RPMI8226 (cell line): Measurements from ENCODE around the gene ARHGDIB.

Source experiments
- DNase-seq: peaks from one replicate; pipeline ENCODE4 v3.0.0-alpha.2; 2015

Gene ARHGDIB

DNA sequence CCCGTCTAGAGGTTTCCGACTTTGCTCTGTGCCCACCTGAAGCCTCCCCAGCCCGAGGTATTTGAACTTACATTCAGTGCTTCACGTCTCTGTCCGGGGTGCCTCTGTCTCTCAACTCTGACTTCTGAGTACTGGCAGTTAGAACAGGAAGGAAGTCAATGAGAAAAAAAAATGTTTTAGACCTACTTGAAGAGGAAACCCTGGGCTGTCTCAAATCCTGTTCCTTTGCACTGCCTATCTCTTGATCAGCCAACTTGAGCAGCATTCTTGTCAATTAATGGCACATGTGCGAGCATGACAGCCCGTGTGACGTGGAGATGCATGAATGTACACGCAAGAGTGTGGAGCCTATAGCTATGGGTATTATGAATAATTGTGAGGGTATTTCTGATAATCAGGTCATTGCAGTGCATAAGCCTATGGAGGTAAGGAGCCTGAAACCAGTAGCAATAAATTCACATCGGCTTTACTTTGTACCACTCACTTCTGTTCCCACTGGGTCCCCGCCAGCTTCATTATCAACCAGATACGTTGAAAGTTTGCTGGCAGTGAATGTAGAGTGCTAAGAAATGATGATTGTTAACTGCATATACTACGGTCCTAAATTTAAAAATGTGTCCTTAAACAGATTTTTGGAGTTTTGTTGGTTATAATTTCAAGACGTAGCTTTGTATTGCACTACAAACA, at the start of gene ARHGDIB:
Gene ARHGDIB, minus strand, starts transcription at position 136 of the 687 bp plus-strand sequence. CDS start 10,889 bp downstream, outside the sequence.
- DNase-seq: peak; percentile 75

DNA sequence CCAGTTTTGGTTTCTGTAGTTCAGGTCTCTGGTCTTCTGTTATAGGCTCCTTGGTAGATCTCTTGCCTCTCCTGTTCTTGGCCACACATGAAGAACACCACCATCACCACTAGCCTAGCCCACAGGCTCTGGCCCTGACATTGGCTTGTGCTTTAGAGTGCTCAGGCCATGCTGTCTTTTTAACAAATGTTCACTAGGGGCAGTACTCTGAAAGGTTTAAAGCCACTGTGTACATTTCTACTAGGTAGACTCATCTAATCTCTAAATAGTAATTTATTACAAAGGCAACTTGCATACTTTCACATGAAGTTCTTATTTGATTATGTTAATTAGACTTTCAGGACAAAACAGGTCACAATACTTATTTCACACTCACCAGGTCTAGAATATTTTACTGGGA, 49.8 kb upstream of the ARHGDIB start:
- no peak for DNase-seq

DNA sequence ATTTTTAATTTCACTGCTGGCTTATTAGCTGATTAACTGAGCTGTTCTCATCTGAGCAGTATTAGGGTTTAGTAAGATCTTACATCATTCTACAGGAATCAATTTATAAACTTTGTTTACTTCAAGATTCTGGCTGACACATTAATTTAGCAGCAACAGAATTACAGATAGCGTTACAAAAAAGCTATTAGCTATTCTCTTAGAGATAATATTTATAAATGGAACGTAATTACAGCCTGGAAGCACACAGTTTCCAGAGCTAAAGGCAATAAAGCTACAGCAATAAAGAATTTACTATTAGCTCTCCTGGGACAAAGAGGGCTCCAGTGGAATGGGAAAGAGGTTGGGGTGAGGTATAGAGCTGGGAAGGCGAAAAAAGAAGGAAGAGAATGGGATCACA, 46.1 kb upstream of the ARHGDIB start:
- DNase-seq: no peak

DNA sequence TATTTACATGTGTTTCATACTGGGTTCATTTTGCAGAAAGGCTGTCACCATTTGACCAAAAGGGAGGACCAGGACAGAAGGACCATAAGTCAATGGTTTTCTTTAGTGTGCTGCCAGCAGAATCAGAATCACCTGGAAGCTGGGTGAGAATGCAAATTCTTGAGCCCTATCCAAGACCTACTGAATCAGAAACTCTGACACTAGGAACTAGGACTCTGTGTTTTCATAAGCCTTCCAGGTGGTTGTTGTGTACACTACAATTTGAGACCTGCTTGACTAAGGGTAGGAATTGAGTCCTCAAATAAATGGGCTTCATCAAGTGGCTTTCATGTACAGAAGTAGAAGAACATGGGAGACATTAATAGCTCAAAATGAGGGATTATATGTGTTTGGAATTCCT, 43.7 kb upstream of the ARHGDIB start:
- DNase-seq: no peak

DNA sequence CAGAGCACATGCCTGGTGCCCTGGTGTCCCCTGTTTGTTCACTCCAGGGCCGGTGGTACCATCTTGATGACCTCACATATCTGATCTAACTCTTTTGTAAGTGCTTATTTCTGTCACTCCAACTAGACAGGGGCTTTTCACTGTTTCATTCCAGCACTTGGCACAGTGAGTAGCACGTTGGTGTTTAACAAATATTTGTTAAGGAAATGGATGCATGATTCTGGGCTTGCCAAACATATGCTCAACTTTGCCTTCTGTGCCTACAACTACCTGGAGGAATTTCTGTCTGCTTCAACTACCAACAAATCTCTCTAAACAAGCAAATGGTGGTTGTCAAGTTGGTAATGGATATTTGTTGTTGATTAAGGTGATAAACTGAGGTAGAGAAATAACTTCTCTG, 43.0 kb upstream of the ARHGDIB start:
- DNase-seq: no peak

DNA sequence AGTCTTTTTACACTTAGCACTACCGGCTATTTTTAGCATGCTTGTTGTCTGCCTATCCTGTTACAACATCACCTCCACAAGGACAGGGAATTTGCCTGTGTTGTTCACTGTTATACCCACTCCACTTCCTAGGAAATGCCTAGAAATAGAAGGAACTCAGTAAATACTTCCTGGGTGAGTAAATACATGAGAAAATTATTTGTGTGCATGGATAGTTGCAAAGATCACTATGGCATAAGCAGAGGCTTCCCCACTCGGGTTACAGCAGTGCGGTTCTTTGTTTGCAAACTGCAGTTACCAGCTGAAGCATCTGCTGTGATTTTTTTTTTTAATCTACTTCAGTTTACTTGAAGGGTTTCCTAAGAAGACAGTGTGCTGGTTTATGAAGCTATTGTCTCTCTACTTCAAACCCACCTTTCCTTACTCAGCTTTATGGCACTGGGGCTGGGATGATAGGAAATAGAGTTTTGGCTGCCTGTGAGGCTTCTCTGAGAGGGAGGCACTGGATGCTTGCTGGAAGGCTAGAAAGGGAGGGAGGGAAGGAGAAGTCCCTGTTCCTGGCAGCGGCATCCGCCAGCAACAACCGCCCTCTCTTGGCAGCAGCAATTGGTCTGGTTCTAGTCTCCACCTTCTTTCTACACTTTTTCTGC, 40.5 kb upstream of the ARHGDIB start:
- no peak for DNase-seq

DNA sequence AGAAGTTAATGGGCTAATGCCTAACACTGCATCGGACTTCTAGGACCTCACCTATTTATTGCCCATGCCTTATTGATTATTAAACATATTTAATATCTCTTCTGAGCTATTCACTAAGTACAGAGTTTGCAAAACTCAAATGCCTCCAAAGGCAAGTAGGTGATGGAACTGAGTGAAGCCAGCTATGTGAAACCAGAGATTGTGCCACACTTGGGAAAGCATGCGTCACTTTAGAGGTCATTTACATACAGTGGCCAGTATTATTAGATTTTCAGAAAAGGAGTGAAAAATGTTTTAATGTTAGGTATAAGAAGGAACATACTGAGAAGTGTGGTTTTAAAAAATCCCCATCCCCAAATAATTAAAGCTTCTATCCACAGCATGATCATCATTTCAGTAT, 39.2 kb upstream of the ARHGDIB start:
- no peak for DNase-seq

DNA sequence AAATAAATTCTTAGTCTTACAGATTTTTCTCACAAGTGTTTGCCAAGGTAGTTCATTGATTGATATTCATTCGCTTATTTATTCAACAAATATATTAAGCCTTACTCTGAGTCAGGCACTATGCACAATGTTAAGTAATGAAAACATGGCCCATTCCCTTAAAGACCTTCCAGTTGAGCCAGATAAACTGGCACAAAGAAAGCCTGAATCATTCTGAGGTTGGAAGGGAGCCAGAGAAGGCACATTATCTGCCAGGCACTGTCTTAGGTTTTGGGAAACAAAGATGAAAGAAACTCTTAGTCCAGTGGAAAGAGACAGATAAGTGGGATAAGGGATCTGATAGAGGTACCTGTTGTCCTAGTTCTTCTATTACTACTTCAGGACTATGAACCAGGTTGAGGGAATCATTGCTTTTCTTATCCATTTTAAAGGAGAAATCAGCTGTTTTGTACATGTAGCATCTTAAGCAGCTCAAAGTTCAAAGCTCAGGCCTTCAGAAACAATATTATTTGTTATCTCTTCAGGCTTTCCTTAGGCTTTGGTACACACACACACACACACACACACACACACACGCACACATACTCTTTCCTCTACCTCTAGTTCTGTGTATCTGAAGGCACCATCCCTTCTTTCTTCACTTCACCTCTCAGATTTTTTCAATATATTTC, 38.4 kb upstream of the ARHGDIB start:
- no peak for DNase-seq

DNA sequence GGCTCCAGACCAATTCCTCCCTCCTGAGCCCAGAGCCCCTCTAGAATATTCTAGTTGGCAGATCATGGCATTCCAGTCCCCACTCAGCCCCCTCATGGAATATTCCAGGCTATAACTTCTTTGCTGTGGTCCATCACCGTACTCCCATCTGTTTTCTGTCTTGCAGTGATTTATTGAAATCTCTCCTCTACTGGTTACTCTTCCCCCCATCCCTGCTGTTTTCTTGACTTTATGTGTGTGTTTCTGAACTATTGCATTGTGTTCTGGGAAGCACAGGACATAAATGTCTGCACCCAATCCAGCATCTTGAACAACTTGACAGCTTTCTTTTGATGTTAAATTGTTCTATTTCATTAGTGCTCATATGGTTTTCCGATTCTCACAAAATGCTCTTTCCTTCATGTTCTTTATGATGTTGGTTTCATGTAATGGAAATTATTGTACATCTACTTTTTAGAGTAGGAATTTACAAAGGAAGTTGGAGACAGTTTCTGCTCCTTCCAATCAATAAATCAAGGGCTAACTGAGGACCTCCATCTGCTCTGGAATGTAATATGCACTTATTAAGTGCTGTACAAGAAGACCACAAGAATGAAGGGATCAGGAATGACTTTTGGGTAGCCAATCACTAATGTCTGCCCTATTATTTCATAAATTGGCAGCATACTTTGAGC, 37.8 kb upstream of the ARHGDIB start:
- DNase-seq: no peak

DNA sequence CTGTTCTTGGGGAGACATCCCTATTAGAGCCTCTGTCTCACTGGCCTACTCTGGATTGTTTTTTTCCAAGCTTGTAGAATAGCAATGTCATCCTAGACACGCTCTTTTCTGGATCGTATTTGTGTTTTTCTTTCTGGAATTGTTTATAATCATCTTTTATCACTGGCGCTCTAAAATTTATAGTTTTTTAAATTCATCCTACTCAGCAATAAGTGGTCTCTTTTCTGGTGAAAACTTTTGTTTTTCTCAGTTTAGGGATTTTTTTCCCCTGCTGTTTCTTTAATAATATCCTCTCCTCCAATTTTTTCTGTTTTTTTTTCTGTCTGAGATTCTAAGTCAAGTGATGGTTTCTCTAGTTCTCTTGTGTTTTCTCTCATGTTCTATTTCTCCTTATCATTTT, 36.6 kb upstream of the ARHGDIB start:
- no peak for DNase-seq

DNA sequence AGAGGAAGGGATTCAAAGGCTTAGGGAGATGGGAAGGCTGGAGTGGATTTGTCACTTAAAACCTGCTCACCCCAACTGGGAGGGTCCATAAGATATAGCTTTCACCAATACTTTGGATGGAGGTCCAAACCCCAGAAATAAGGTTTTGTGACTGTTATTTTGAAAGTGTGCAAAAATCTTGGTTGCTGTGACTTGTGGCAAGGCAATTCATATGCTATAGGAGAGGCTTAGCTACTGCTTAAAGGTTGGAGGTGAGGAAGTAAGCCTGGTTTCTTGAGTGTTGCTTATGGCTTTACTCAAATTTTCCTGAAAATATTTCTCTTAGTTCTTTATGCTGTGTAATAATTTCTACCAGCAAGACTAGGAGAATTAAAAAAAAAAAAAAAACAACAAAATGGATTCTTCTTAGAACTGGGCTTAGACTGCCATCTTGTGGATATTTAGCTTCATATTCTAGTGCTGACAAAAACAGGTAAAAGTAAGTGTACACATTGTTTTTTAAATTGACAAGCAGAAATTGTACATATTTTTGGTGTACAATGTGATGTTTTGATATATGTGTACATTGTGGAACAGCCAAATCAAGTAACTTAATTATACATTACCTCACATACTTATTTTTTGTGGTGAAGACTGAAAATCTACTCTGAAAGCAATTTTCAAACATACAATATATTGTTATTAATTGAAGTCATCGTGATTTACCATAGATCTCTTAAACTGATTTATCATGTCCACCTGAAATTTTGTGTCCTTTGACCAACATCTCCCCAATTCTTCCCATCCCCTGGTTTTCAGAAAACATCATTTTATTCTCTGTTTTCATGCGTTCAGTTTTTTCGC, 34.4 kb upstream of the ARHGDIB start:
- peak; percentile 48 for DNase-seq

DNA sequence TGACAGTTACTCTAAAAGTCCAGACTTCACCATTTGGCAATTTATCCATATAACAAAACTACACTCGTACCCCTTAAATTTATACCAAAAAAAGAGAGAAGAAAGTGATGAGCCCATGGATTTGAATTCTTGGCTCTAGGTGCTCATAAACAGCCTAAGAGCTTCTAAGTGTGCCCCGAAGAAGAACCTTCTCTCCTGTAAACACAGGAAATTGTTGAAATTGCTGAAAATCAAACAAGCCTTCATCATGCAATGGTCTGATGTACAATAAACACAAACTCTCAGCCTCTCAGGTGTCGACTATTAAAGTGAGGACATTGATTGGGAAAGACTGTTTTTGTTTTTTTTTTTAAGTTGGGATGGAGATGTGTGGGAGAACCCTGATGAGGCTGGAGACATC, 33.2 kb upstream of the ARHGDIB start:
- no peak for DNase-seq

DNA sequence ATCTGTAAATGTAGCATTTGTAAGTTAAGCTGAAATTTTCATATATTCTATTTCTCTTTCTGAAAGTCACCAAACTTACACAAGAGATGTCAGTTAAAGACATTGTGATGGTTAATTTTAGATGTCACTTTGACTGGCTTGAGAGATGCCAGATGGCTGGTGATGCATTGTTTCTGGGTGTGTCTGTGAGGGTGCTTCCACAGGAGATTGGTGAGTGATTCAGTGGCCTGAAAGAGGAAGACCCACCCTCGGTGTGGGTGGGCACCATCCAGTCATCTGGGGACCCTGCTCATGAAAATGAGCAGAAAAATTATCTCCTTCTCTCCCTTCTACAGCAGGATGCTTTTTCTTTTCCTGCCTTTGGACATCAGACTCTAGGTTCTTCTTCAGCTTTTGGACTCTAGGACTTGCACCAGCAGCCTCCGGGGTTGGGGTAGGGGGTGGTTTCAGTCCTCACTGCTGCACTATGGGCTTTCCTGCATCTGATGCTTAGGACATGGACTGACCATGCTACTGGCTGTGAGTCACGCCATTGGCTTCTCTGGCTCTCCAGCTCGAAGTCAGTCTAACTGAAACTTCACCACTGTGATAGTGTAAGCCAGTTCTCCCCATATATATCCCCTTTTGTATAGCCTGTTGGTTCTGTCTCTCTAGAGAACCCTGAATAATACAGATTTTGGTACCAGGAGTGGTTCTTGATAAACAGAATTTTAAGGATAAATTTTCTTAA, 32.3 kb upstream of the ARHGDIB start:
- no peak for DNase-seq

DNA sequence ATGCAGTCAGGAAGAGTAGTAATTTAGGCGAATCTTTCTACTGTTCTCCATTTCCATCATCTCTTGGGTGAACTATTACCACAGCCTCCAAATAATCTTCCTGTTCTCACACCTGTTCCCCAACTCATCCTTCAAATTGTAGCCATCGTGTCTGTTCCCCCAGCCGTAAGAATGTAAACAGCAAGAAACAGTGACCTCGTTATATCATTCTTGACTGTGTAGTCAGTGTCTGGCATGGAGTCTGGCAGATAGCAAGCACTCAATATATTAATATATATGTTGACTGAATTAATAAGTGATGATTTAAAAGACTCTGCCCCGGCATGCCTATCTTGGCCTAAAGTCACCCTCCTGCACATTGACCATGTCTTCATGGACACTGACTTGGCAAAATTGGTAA, 31.7 kb upstream of the ARHGDIB start:
- no peak for DNase-seq

DNA sequence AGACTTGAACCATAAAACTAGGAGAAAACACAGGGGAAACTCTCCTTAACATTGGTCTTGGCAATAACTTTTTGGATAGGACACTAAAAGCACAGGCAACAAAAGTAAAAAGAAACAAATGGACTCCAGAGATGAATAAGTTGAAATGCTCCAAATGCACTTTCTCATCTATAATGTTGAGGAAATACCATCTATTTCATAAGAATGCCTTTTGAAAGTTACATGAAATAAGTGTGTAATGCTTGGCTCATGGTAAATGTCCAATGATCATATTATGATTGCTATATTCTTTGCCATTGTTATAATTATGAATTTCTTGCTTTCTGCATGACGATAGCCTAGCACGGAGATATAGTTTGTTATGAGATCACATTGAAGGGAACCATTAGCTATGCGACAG, 31.3 kb upstream of the ARHGDIB start:
- DNase-seq: no peak

DNA sequence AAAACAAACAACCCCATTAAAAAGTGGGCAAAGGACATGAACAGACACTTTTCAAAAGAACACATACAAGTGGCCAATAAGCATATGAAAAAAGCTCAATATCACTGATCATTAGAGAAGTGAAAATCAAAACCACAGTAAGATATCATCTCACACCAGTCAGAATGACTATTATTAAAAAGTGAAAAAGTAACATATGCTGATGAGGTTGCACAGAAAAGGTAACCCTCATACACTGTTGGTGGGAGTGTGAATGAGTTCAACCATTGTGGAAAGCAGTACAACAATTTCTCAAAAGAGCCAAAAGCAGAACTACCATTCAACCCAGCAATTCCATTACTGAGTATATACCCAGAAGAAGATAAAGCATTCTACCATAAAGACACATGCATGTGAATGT, 29.7 kb upstream of the ARHGDIB start:
- DNase-seq: no peak

DNA sequence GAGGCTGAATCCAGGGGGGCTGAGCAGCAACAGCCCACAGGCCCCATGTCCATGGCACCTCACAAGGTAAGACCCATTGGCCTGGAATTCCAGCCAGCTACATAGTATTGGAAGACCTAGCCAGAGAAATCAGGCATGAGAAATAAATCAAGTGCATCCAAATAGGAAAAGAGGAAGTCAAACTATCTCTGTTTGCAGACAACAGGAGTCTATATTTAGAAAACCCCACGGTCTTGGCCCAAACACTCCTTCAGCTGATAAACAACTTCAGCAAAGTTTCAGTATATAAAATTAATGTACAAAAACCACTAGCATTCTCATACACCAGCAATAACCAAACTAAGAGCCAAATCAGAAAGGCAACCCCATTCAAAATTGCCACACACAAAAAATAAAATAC, 28.4 kb upstream of the ARHGDIB start:
- peak; percentile 67 for DNase-seq

DNA sequence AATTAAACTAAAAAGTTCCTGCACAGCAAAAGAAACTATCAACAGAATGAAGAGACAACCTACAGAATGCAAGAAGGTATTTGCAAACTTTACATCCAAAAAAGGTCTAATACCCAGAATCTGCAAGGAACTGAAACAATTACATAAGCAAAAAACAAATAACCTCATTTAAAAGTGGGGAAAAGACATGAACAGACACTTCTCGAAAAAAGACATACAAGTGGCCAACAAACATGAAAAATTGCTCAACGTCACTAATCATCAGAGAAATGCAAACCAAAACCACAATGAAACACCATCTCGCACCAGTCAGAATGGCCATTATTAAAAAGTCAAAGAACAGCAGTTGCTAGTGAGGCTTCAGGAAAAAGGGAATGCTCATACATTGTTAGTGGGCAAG, 26.6 kb upstream of the ARHGDIB start:
- peak; percentile 47 for DNase-seq

DNA sequence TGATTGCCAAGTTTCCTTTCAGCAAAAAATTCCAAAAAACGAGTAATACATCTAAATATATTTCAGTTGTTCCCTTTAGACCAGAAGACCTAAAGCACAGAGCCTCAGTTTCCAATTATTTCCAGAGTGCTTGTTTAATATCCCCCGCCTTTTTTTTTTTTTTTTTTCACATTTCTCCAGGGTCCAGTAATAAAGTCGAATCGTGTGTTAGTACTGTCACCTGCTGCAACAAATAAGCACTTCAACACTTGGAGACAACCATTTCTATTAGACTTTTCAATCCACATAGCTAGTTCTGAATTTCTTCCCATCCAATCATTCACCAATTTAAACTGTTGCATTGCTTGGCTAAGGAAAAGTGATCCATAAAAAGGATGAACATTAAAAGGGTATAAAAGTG, 25.0 kb upstream of the ARHGDIB start:
- no peak for DNase-seq

DNA sequence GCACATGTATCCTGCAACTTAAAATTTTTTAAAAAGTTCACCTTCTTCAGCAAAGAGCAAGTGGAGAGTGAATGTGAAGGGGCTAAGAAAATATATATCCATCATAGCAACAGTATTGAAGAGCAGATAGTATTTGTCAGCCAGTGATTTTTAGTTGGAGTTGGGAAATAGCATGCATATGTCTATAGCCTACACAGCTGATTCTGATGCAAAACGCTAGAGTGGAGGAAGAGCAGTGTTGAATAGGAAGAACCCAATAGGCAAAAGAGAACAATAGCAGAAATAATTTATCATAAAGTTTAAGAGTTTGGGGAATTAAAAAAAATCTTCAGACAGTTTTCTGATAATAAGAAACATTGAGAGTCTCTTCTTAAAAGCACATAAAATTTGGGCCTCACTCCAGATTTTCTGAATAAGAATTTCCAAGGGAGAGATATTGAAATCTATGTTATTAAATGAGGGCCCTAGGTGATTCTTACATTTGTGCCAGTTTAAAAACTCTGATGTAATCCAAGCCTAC, 23.4 kb upstream of the ARHGDIB start:
- no peak for DNase-seq

DNA sequence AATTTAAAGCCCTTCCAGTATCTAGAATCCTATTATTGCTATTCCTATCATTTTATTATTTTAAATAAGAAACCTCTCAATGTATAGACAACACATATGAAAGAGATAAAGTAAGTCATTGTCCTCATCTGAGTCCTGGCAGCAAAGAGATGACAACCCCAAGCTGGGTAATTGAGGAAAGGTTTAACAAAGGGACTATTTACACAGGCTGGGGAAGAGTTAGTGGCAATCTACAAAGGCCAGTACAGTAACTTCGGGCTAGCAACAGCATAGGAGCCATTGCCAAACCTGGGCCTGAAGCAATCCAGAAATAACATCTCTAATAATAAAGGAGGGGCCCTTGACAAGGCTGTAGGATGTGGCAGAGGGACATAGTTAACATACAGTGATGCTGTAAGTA, 22.6 kb upstream of the ARHGDIB start:
- no peak for DNase-seq

DNA sequence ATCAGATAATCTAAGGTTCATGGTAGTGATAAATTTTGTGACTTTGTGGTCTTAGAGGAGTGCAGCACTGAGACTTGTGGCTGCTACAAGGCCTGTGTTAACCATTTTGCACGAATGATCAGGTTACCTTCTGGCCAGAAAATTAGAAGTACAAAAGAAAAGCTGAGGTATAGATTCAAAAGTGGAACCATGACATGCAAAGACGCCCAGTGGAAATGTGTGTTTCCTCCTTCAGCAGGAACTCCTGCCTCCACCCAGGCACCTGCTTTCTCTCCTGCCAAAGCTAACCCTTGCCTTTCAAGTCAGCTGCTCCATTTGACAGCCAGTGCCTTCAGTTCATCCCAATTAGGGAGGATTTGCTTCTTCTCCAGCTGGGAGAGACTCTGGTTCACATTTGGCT, 21.6 kb upstream of the ARHGDIB start:
- no peak for DNase-seq
